ENCODE results near the gene LMNB1.

LMNB1 gene

GRCh38 chr5:126875303-126875785 lies 98.4 kb downstream of the LMNB1 start:
- TF ChIP-seq CTCF (IDR thresholded peaks at IDR 0.05), result no peak

GRCh38 chr5:126877602-126878001 lies 100.7 kb downstream of the LMNB1 start:
- Histone ChIP-seq H3K27ac (no peak overlapping the region), H3K9me3 (ENCODE audit: control insufficient read depth, low read length) (no peaks in the 10 kb centered on the region), H3K4me2 (ENCODE audit: low read length) (no peak overlapping the region), H3K79me2 (no peaks in the 10 kb centered on the region), H2AFZ (no peak overlapping the region), H3K9ac (no peak overlapping the region), H3K36me3 (ENCODE audit: control insufficient read depth, insufficient read depth, low read length) (no peaks in the 10 kb centered on the region), H3K27me3 (ENCODE audit: control insufficient read depth, insufficient read depth, low read length) (no peaks in the 10 kb centered on the region), H3K4me3 (ENCODE audit: low read depth, low read length) (no peak overlapping the region), H3K4me1 (no peaks in the 10 kb centered on the region)
- TF ChIP-seq CTCF (IDR thresholded peaks at IDR 0.05), result no peak

More at GRCh38 chr5:126875303-126875785, 98.4 kb downstream of the LMNB1 start:
- Histone ChIP-seq H3K9me3 (ENCODE audit: control insufficient read depth, low read length) (no peaks in the 10 kb centered on the region), H3K27ac (no peak overlapping the region), H3K4me1 (no peaks in the 10 kb centered on the region), H3K79me2 (no peaks in the 10 kb centered on the region), H3K9ac (no peak overlapping the region), H3K36me3 (ENCODE audit: control insufficient read depth, insufficient read depth, low read length) (no peaks in the 10 kb centered on the region), H2AFZ (no peak overlapping the region), H3K27me3 (ENCODE audit: control insufficient read depth, insufficient read depth, low read length) (no peaks in the 10 kb centered on the region), H3K4me3 (ENCODE audit: low read depth, low read length) (no peak overlapping the region), H3K4me2 (ENCODE audit: low read length) (no peak overlapping the region)

DNA sequence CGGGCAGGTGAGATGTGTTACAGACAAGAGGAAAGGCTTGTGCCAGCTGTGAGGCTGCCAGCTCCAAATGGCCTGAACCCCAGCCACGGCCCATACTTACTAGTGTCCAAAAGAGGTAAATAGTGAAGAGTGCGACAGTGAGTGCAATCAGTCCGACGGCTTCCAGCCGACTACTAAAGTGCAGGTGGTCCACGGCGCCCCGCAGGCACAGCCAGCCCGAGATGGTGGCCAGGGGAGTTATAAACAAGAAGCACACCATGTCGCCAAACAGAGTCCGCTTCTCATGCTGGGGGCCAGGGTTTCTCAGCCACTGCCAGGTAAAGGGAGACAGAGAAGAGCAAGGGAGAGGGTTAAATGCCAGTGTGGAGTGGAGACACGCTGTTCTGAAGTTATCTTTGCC lies 101.1 kb downstream of the LMNB1 start:
- Histone ChIP-seq H3K27me3 (ENCODE audit: control insufficient read depth, insufficient read depth, low read length) (no peaks in the 10 kb centered on the region), H3K4me3 (ENCODE audit: low read depth, low read length) (no peak overlapping the region), H2AFZ (no peak overlapping the region), H3K4me2 (ENCODE audit: low read length) (no peak overlapping the region), H3K79me2 (no peaks in the 10 kb centered on the region), H3K9me3 (ENCODE audit: control insufficient read depth, low read length) (no peaks in the 10 kb centered on the region), H3K36me3 (ENCODE audit: control insufficient read depth, insufficient read depth, low read length) (no peaks in the 10 kb centered on the region), H3K4me1 (no peaks in the 10 kb centered on the region), H3K9ac (no peak overlapping the region), H3K27ac (no peak overlapping the region)
- TF ChIP-seq CTCF (IDR thresholded peaks at IDR 0.05), result no peak

DNA sequence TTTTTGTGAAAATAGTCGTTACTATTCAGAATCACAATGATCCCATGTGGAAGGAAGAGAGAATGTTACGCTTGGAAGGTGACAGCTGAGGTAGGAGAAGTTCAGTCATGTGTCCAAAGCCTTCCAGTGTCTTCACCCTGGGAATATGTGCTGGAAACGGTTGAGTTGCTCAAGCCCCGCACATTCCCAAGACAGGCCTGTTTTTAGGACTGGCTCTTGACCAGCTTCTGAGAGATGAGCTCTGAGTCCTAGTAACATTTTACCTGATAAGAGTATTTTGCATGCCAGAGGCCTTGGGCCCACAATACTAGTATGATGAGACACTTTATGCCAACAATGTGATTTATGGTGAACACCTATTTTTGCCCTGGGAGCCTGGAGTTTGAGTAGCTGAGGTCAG lies 101.7 kb downstream of the LMNB1 start:
- H3K9ac ChIP-seq, result no peak overlapping the region
- H3K4me3 ChIP-seq (ENCODE audit: low read depth, low read length), result no peak overlapping the region
- no peaks in the 10 kb centered on the region for H3K36me3 ChIP-seq (ENCODE audit: control insufficient read depth, insufficient read depth, low read length)
- no peak overlapping the region for H3K4me2 ChIP-seq (ENCODE audit: low read length)
- H3K79me2 ChIP-seq, result no peaks in the 10 kb centered on the region
- no peaks in the 10 kb centered on the region for H3K9me3 ChIP-seq (ENCODE audit: control insufficient read depth, low read length)
- no peak overlapping the region for H2AFZ ChIP-seq
- TF ChIP-seq CTCF (IDR thresholded peaks at IDR 0.05), result no peak
- no peaks in the 10 kb centered on the region for H3K4me1 ChIP-seq
- no peak overlapping the region for H3K27ac ChIP-seq
- H3K27me3 ChIP-seq (ENCODE audit: control insufficient read depth, insufficient read depth, low read length), result no peaks in the 10 kb centered on the region

GRCh38 chr5:126881821-126882600 lies 105.1 kb downstream of the LMNB1 start:
- H3K27ac ChIP-seq, result no peak overlapping the region
- no peak overlapping the region for H3K4me3 ChIP-seq (ENCODE audit: low read depth, low read length)
- H3K4me2 ChIP-seq (ENCODE audit: low read length), result no peak overlapping the region
- TF ChIP-seq CTCF (IDR thresholded peaks at IDR 0.05), result no peak
- H3K79me2 ChIP-seq, result no peaks in the 10 kb centered on the region
- no peak overlapping the region for H2AFZ ChIP-seq
- H3K27me3 ChIP-seq (ENCODE audit: control insufficient read depth, insufficient read depth, low read length), result no peaks in the 10 kb centered on the region
- no peaks in the 10 kb centered on the region for H3K4me1 ChIP-seq
- no peaks in the 10 kb centered on the region for H3K36me3 ChIP-seq (ENCODE audit: control insufficient read depth, insufficient read depth, low read length)
- H3K9me3 ChIP-seq (ENCODE audit: control insufficient read depth, low read length), result no peaks in the 10 kb centered on the region
- no peak overlapping the region for H3K9ac ChIP-seq
